HG03095 (cell line): Measurements from ENCODE around the gene MARCHF9.

Experiments used
- ATAC-seq: cut with Tn5 transposase; IDR thresholded peaks from one replicate; pipeline ENCODE4 v1.9.1; 2021; ENCODE audit warnings: moderate library complexity; ENCODE audit not compliant: unreplicated experiment

MARCHF9 gene

DNA sequence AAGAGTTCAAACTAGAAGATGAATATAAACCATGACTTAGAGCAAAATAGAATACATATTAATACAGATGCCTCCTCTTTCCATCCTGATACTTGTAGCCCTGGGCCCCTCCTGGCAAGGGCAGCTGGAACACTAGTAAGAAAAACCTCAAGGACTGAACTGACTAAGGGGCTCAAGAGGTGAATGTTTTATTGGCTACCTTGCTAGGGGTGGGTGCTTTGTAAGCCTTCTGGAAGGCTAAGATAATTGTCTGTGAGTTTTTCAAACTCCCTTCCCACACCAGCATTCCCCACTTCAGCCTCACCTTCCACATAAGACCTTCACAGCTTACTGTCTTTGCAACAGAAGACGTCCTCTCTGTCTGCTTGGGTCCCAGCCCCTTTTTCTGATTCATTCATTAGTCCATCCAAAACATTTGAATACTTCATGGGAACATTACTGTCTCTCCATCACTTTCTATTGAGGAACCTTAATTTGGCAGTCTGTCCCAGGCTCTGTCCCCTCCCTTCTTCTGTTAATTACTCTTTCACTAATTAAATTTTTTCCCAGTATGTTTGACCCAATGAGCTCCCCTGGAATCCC lies 1.1 kb upstream of the MARCHF9 start:
- ATAC-seq, result no peak

DNA sequence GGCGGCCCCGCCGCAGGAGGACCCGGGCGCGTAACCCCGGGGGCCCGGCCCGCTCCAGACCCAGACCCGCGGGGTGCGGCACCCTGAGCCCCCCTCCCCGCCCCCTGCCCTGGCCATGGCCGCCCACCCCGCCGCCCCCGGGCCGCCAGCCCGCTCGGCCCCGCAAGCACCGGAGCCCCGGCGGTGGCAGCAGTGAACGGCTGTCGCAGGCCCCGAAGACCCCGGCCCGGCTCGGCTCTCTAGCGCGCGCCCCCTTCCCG lies 221 bp downstream of the MARCHF9 start:
- ATAC-seq, result no peak

DNA sequence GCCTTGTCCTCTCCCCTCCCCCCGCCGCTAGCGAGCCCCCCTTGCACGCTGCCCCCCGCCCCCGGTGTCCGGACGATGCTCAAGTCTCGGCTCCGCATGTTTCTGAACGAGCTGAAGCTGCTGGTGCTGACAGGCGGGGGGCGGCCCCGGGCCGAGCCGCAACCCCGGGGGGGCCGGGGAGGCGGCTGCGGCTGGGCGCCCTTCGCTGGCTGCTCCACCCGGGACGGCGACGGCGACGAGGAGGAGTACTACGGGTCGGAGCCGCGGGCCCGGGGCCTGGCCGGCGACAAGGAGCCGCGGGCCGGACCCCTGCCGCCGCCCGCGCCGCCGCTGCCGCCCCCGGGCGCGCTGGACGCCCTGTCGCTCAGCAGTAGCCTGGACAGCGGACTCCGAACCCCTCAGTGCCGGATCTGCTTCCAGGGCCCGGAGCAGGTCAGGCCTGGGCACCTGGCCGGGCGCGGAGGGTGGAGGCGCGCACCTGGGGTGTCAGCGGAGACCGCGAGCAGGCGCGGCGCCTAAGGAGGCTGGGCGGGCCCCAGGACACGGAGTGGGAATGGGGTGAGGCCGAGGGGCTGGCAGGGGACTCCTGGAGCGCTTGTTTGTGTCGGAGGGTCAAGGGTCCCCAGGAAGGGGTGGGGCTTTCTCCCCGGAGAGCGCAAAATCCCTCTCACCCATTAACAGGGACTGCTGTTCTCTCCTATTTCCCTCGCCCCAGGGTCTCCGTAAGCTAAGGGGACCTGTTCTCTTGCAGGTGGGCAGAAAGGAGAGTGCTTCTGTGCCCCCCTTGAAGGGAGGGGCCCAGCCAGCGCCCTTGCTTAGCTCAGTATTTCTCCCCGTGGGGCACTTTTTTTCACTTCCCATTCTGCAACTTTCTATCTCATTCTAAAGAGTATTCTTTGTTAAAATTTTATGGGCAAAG lies 810 bp downstream of the MARCHF9 start:
- ATAC-seq, result no peak

DNA sequence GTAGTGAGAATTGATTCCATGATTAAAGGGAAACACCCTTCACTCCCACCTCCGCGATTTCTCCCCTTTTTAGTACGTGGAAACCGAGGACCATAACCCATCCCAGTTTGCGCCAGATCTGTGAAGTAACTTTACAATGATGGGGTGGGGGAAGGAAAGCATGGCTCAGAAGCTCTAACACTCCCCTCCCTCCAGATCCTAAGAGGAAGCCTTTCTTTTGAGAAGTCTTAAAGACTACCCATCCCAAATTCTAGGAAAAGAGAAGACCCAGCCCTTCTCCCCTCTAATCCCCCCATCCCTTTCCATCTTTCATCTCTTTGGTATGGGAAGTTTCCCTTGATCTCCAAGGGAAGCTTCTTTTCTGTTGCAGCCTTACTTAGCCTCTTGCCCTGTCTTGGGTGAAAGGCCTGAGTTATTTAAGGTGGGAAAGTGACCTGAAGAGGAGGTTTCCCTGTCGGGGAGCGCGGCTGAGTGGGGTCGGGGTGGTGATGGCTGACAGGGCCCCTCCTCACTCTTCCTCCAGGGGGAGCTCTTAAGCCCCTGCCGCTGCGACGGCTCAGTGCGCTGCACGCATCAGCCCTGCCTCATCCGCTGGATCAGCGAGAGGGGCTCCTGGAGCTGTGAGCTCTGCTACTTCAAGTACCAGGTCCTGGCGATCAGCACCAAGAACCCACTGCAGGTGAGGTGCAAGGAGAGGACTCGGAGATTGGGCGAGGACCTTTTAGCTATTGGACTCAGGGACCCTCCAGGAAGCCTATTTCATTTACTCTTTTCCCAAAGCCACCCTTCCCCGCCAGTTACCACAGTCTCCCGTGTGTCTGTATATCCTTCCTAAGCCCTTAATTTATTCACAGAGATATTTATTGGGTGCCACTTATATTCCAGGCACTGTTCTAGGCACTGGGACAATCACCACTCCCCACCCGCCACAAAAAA lies 1.8 kb downstream of the MARCHF9 start:
- ATAC-seq, result no peak

DNA sequence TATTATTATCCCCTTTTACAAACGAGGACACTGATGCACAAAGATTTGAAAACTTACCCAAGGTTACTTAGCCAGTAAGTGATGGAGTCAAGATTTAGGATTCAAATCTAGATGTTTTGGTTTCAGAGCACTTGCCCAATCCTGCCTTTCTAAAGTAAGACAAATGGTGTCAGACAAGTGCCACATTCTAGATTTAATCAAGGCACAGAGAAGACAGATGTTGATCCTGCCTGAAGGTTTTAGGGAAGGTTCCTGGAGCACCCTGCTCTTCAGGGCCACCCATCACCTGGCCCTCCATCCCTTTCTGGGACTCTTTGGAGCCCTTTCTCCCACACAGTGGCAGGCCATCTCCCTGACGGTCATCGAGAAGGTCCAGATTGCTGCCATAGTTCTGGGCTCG lies 2.9 kb downstream of the MARCHF9 start:
- no peak for ATAC-seq

DNA sequence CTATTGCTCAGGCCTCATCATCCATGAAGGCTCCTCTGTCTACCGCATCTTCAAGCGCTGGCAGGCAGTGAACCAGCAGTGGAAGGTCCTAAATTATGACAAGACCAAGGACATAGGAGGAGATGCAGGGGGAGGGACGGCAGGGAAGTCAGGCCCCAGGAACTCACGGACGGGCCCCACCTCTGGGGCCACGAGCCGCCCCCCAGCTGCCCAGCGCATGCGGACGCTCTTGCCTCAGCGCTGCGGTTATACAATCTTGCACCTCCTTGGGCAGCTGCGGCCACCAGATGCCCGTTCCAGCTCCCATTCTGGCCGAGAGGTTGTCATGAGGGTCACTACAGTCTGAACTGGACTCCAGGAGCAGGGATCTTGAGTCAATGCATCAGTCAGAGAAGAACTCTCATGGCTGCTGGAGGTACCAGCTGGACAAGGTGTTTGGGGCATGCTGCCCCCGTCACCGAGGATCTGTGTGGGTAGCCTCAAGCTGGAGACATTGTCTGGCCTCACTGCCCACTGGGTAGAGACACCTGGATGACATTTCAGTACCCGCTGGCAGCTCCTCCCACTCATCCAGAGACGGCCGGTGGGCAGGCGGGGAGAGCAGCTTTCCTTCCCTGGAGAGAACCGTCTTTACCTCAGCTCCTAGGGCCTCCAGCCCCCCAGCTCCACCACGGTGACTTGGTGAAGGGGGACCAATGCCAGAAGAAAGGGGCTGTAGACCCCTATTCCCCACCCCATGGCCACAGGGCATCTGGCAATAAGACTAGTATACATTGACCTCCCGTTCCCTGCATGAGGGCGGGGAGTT lies 3.9 kb downstream of the MARCHF9 start:
- ATAC-seq, result no peak

DNA sequence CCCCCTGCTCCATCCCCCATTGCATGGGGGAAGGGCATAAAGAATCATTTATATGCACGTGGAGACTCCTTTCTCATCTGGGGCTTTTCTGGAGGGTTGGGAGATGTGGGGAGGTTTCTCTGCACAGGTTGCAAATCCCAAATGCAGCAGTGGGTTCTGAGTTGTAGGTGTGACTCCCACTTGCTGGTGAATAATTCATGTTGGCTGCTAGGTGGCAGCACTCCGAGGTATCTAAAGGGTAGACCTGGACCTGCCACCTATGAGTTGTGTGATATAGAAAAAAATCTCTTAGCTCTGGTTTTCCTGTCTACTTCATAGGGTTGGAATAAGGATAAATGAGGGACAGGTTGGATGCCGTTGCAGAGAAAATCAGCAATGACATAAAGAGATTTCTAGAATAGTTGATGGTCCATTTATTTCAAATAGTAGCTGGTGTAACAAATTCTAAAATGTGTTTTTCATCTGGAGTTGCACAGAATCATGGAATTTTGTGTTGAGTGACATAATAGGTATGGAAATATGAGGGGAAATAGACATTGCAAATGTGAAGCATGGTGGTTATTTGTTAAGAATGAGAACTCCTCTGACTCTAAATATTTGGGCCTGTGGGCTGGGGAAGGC lies 4.6 kb downstream of the MARCHF9 start:
- no peak for ATAC-seq

DNA sequence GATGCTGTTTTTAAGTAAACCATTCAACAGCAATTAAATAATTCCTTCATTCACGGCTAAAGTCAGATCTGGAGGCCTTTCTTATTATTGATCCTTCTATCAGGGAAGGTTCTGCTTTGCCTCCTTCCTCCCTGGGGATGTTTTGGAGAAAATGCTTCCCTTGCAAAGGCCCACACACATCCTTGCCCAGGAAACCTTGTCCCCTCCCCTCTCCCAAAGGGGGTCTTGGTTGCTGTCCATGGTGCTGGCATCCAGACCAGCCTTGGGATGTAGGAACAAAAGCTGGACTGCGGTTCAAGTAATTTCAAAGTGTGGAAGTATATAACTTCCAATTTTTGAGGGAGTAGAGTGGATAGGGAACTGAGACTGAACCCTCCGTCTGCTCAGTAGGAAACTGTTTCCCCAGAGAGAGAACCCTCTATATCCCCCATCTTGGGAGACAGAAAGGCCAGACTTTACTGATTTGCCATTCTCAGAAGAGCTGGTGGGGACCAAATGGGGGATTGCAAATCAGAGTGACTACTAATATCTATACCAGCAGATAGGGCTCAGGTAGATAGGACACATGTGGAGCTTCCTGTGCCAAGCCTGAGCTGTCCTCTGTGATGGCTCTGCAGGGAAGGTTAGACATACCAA lies 5.6 kb downstream of the MARCHF9 start:
- no peak for ATAC-seq

DNA sequence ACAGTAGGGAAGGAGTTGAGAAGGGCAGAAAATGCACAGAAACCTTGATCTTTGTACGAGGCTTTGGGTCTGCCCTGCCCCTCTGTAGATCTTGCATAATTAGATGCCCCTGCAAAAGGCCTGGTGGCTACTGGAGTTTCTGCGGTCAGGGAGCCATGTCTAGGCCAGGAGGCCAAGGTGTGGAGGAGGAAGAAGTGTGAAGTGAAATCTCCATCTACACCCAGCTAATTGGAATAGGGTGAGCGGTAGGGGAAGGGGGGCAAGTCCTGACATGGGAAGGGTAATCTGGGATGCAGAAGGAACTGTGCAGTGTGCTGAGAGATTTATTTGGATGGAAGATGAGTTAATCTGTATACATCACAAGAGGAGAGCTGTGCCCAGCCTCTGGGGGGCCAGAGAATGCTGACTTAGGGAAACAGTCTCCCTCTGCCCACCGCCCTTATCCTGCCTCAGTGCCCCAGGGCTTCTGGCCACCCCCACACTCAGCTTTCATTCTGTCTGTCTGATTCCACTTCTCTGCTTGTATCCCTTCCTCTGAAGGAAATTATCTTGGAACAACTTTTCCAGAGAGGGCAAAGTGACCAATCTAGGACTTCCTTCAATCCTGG lies 6.6 kb downstream of the MARCHF9 start:
- ATAC-seq, result no peak

DNA sequence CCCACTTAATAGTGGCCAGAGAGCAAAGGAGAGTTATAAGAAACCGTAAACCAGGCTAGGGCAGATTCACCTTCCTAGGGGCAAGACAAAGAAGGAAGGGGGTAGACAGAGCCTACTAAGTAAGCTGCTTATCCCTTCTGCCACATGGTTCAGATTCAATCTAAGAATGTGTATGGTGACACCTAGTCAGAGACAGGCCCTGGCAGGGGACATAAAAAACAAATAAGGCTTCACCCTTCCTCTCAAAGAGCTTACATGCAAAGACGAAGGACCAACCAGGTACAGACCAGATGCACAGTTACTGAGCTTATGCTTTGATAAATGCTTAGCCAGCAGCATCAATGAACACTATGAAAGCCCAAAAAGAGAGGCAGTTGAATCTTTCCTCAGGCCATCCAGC lies 7.6 kb downstream of the MARCHF9 start:
- no peak for ATAC-seq

DNA sequence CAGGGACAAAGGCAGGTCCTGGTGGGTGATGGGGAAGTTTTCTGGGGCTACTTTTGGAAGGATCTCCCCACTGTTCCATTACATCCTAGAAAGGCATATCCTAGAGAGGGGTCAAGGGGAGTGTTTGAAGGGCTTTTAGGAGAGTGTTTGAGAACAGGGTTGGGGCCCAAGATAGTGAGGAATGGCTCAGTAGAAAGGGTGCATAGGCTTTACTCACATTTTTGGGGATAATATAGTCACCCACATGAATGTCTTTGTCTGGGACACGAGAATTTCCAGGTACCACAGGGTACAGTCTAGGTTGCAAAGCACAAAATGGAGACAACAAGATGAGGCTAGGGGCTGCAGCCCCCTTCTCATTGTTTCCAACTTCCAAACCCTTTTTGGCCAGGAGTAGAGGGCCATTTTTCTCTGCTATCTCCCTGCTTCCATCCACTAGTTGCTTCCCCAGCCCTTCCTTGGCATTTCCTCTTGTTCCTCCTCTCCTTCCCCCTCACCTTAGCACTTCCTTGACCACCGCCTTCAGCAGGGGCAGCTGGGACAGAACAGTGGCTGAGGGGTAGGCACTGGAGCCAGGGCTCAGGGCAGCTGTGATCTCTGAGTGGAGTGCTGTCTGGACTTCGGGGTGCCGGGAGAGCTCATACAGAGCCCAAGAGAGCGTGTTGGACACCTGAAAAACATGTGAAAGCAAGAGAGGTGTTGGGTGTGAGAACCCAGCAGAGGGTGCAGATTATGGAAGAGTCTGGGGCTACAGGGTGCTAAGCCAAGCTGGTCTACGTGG lies 9.2 kb downstream of the MARCHF9 start:
- ATAC-seq, result no peak

DNA sequence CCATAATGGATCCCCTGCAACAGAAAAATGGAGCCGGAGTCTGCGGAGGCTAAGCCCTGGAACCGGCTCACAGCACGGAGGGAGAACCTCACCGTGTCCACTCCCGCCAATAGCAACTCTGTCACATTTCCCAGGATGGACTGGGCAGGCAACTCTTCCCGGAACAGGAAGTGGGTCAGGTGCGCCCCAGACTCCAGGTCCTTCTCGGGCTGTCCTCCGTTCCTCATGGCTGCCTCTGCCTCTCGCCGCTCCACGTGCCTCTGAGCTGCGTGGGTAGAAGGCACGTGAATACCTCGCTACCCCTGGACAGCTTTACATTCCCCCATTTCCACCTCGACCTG lies 9.7 kb downstream of the MARCHF9 start:
- ATAC-seq, result no peak

DNA sequence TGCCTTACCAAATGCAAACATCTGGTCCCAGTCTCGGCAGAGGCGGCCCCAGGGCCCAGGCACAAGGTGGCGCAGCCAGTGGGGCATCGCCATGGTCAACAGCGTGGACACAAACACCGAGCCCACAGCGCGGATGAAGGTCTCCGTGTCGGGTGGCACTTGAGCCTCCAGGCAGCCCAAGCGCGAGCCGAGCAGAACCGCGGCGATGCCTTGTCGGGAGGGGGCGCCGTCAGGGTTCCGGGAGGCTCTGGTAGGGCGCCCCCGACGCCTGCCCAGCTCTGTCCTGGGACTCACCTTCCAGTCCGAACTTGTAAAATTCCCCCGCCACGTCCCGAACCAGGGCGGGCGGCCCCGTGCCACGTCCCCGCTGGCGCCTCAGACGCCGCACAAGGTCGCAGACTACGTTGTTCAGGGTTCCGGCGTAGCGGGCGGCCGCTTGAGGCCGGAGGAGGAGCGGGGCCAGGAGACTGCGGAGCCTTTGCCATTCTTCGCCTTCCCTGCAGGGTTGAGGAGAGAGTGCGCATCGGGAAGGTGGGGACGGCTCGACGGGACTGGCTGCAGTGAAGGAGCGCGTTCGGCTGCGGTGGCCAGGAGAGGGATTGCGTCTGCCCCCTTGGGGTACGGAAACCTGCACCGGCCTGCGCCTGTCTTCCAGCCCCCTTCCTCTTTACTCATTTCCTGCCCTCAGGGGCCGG lies 10.2 kb downstream of the MARCHF9 start:
- ATAC-seq, result peak; percentile 46

DNA sequence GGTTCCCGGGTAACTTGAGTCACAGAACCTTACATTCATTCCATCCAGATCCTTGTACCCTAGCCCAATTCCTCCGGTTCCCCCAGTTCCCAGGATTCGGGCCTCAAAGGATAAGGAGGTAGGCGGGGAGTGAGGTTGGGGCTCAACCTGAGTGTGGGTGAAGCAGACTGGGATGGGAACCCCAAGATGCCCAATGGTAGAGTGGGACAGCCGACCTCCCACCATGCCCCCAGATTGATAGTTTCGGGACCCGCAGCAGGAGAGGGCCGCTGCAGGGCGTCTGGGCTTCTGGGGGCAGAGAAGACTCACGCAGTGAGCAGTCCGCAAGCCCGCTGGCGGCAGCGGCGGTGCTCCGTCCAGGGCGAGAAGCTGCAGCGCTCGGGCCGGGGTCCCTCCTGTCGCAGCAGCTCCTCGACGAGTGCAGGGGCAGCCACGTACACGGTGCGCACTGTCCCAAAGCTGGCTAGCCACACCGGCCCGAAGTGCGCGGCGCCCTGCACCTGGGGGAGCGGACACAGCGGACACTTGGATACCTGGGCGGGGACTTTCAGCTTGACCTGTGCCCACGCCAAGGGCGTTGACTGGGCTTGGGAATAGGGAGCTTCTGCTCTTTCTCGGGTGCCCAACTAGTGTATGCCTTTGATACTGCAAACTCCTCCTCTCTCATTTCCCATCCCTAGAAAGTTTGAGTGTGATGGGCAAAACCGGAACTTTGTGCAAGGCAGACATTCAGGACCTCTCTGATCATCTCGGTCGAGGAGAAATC lies 11.0 kb downstream of the MARCHF9 start:
- no peak for ATAC-seq

DNA sequence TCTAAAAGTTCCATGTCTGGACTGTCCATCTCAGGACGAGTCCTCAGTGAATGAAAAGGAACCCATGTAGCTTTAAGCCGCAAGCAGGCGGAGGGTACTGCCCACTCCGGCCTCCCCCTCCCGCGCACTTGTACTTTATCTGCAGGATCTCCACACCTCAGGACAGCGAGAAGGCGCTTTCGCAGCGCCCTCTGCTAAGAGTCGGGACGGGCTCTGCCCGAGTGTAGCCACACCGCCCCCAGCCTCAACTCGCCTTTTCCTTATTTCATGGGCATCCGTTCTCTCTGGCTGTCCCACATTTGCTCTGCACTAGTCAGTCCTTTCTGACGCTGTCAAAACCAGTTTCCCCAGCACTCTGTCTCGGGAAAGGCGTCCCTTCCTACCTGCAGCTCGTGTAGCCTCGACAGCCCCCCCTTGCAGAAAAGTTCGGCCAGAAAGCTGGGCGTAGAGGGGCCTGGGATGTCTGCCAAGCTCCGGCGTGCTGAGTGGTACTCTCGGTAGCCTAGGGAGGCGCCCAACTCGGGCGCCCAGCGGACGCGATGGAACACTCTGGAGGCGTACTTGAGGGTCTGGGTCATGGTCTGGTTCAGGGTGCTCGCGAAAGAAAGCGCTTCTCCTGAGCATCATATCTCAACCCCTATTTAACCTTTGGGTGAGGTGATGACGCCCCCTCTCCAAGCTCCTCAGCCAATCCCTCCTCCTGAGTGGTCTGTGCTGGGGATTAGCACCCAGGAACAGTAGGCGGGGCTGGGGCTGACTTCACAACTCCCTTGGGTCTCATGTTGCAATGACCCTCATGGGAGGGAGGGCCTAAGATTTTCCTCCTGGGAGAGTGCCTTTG lies 11.8 kb downstream of the MARCHF9 start, which contains the start of gene CYP27B1:
Gene CYP27B1, minus strand, starts transcription at position 615 of the 841 bp plus-strand sequence. Its CDS starts 37 bp downstream, at position 578.
- no peak for ATAC-seq

DNA sequence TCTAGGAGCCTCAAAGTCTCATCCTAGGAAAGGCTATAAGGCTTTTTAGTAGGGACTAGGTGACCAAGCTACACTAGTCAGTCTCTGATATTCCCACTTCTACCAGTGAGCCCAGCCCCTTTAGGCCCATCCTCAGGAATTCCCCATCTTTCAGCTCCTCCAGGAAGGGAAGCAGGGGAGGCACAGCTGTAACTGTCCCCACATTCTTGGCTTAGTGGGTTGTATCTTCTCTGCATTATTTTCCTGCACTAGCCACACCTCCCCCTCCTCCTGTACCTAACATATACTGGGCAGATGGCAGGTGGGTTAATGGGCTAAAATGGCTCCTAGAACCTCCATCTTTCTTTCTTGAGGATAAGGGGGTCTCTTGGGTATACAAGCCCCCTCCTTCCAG lies 12.4 kb downstream of the MARCHF9 start:
- no peak for ATAC-seq

DNA sequence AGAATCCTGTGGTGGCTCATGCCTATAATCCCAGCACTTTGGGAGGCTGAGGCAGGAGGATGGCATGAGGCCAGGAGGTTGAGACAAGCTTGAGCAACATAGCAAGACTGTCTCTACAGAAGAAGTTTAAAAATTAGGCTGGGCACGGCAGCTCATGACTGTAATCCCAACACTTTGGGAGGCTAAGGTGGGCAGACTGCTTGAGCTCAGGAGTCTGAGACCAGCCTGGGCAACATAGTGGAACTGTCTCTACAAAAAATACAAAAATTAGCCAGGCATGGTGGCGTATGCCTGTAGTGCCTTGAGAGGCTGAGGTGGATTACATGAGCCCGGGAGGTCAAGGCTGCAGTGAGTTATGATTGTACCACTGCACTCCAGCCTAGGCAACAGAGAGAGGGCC lies 13.0 kb downstream of the MARCHF9 start:
- ATAC-seq, result no peak
